ENCODE results near the gene NRP2.

The NRP2 gene

DNA sequence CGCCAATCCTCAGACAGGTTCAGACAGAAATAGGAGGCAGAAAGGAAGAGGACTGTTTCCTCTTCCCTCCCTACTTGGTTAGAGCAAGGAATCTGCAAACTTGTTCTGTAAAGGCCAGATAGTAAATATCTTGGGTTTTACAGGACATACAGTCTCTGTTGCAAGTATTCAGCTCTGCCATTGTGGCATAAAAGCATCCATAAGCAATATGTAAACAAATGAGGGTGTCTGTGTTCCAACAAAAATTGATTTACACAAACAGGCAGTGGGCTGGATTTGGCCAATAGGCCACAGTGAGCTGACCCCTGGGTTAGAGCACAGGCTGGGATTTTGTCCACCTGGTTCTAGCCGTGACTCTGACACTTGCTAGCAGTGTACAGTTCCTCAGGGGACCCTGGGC is 89.4 kb downstream of the NRP2 start:
- no peak for TF ChIP-seq ZC3H10 (CRISPR knock-in tag; IDR thresholded peaks at IDR 0.05)
- TF ChIP-seq CSDC2 (CRISPR knock-in tag; IDR thresholded peaks at IDR 0.05) = no peak
- TF ChIP-seq SNAI2 (CRISPR knock-in tag; IDR thresholded peaks at IDR 0.05) = no peak
- TF ChIP-seq ESRRG (CRISPR knock-in tag; IDR thresholded peaks at IDR 0.05) = no peak
- no peak for ATAC-seq

- ATAC-seq = no peak
Observed at GRCh38 chr2:205772983-205773382, 90.7 kb downstream of the NRP2 start.

DNA sequence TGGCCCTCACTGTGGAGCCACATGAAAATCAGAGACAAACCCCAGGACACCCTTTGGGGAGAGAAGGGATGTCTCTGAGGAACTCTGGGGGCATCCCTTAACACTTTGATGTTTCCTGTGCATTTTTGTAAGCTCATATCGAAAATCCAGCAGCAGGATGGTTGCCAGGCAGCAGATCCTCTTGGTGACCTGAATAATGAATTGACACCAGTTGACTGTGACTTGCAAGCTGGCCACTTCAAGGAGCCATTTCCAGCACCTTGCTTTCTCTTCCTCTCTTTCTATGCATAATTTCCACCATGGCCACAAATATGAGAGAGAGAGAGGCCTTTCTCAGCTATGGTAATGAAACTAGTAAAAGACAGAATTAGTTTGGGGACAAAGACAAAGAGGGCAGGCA is 91.7 kb downstream of the NRP2 start:
- no peak for TF ChIP-seq PATZ1 (CRISPR knock-in tag; IDR thresholded peaks at IDR 0.05; ENCODE audit: borderline replicate concordance)
- TF ChIP-seq, protein P1, sequence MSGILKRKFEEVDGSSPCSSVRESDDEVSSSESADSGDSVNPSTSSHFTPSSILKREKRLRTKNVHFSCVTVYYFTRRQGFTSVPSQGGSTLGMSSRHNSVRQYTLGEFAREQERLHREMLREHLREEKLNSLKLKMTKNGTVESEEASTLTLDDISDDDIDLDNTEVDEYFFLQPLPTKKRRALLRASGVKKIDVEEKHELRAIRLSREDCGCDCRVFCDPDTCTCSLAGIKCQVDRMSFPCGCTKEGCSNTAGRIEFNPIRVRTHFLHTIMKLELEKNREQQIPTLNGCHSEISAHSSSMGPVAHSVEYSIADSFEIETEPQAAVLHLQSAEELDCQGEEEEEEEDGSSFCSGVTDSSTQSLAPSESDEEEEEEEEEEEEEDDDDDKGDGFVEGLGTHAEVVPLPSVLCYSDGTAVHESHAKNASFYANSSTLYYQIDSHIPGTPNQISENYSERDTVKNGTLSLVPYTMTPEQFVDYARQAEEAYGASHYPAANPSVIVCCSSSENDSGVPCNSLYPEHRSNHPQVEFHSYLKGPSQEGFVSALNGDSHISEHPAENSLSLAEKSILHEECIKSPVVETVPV (CRISPR knock-in tag; IDR thresholded peaks at IDR 0.05) = no peak
- TF ChIP-seq TSHZ2 (CRISPR knock-in tag; IDR thresholded peaks at IDR 0.05) = no peak
- TF ChIP-seq GLIS3 (CRISPR knock-in tag; IDR thresholded peaks at IDR 0.05) = no peak
- no peak for TF ChIP-seq CSDC2 (CRISPR knock-in tag; IDR thresholded peaks at IDR 0.05)
- TF ChIP-seq ISL1 (CRISPR knock-in tag; IDR thresholded peaks at IDR 0.05) = no peak

More at GRCh38 chr2:205772983-205773382, 90.7 kb downstream of the NRP2 start:
- TF ChIP-seq TCF4 (CRISPR knock-in tag; IDR thresholded peaks at IDR 0.05; ENCODE audit: borderline replicate concordance) (no peak), PATZ1 (CRISPR knock-in tag; IDR thresholded peaks at IDR 0.05; ENCODE audit: borderline replicate concordance) (no peak), OSR1 (CRISPR knock-in tag; IDR thresholded peaks at IDR 0.05) (no peak), ARNTL (CRISPR knock-in tag; IDR thresholded peaks at IDR 0.05; ENCODE audit: borderline replicate concordance, low read depth) (no peak), TOX (CRISPR knock-in tag; IDR thresholded peaks at IDR 0.05; ENCODE audit: borderline replicate concordance) (no peak), ZNF565 (CRISPR knock-in tag; conservative IDR thresholded peaks at IDR 0.05; ENCODE audit: low read depth) (no peak), PPARA (CRISPR knock-in tag; IDR thresholded peaks at IDR 0.05; ENCODE audit: borderline replicate concordance) (no peak), CREB5 (CRISPR knock-in tag; IDR thresholded peaks at IDR 0.05; ENCODE audit: low read depth) (no peak), ZNF8 (CRISPR knock-in tag; IDR thresholded peaks at IDR 0.05) (no peak), ESRRG (CRISPR knock-in tag; IDR thresholded peaks at IDR 0.05) (no peak), ZC3H10 (CRISPR knock-in tag; IDR thresholded peaks at IDR 0.05) (no peak), ZFP30 (CRISPR knock-in tag; IDR thresholded peaks at IDR 0.05) (no peak), GLIS3 (CRISPR knock-in tag; IDR thresholded peaks at IDR 0.05) (no peak), RARB (CRISPR knock-in tag; IDR thresholded peaks at IDR 0.05) (no peak), ZFP3 (CRISPR knock-in tag; IDR thresholded peaks at IDR 0.05) (no peak), ZNF70 (CRISPR knock-in tag; IDR thresholded peaks at IDR 0.05) (no peak), SNAI2 (CRISPR knock-in tag; IDR thresholded peaks at IDR 0.05) (no peak), POU6F1 (CRISPR knock-in tag; IDR thresholded peaks at IDR 0.05; ENCODE audit: borderline replicate concordance, low read depth) (no peak), ISL1 (CRISPR knock-in tag; IDR thresholded peaks at IDR 0.05) (no peak)
- TF ChIP-seq, protein P1 (CRISPR knock-in tag; IDR thresholded peaks at IDR 0.05) = no peak

More for the DNA sequence above, 91.7 kb downstream of the NRP2 start:
- ATAC-seq = no peak
